HFFc6 (cell line): ENCODE data around the gene GTF3A. TPM values are rescaled to one million over a fixed set of nuclear protein-coding genes. Genes with fewer than 3 reads are reported as not detected.
A peak's percentile ranks its signal among the peaks of the same experiment; 100 is the strongest.

Experiments
- DNase-seq: peaks from one replicate; pipeline ENCODE4 v3.0.0-alpha.2; 2018
- H3K27ac Mint-ChIP-seq: 2 replicates; pipeline ENCODE4 v1.8.0; 2020; ENCODE audit warnings: mild to moderate bottlenecking, mixed read lengths
- H3K27me3 Mint-ChIP-seq: 2 replicates; pipeline ENCODE4 v1.8.0; 2021; ENCODE audit warnings: mild to moderate bottlenecking, moderate library complexity, mixed read lengths; ENCODE audit not compliant: insufficient read depth
- H3K36me3 Mint-ChIP-seq: 2 replicates; pipeline ENCODE4 v1.8.0; 2021; ENCODE audit warnings: low read depth, mixed read lengths
- H3K4me1 Mint-ChIP-seq: 2 replicates; pipeline ENCODE4 v1.8.0; 2020; ENCODE audit warnings: low read depth, mixed read lengths
- H3K4me3 Mint-ChIP-seq: 2 replicates; pipeline ENCODE4 v1.8.0; 2020; ENCODE audit warnings: mild to moderate bottlenecking, moderate library complexity, mixed read lengths
- H3K9me3 Mint-ChIP-seq: 2 replicates; pipeline ENCODE4 v1.8.0; 2020; ENCODE audit warnings: mild to moderate bottlenecking, mixed read lengths
- total RNA-seq, 6 experiments: library from RNA; stranded (reverse); fragmentation: NEBNext Ultra II Directional; extraction: Animal tissue kit (Norgen Biotek cat#: 25700); gene quantifications; 2 replicates in 1 of 6; 3 replicates in 5 of 6; pipeline ENCODE4 v1.2.3, GENCODE V29; 2021
- TF ChIP-seq, protein P1 (sequence below): fragments of 200-600 bp; sonication (generic); IDR thresholded peaks from 2 replicates; pipeline ENCODE4 v1.5.0; 2021; ENCODE audit warnings: antibody characterized with exemption, mild to moderate bottlenecking

Gene GTF3A
- total RNA-seq, 6 experiments from 2014 or later: 70.8 to 81.2 (median 75.0) TPM

DNA sequence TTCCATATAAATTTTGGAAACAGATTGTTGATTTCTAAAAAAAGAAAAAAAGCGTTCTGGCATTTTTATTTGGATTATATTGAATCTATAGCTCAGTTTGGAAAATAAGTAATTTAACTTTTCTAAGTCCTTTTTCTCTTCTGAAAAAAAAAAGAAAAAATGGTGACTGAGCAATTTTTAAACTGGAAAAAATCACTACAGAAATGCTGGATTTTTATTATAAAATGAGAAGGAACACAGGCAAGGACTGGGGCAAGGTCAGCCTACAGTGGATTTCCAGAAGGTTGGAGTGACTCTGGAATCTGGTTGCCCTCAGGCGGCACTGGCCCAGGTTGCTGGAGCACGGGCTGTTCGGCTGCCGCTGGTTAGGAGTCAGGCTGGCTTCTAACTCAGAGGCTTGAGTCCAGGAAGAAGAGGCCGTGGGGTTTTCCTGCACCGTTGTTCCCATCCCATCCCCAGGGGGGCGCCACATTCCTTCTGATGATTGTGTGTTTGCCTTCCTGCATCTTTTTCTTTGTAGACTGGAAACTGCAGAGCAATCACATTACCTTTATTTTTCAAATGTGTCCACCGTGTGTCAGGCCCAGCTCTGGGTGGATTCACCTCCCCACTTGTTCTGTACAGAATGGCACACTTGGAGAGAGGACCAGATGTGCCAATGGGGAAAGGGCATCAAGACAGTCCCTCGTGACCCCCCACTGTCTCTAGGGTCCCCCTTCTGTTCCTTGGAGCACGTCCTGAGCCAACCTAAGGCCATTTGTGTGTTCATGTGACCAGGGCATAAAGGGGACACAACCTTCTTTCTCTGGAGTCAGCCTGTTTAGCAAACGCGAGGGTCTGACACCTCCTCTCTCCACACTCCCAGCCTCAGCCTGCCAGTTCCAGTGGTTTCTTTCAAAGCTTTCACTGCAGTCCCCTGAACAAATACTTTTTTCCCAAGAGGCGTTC, 44.5 kb upstream of the GTF3A start:
- TF ChIP-seq, protein P1, sequence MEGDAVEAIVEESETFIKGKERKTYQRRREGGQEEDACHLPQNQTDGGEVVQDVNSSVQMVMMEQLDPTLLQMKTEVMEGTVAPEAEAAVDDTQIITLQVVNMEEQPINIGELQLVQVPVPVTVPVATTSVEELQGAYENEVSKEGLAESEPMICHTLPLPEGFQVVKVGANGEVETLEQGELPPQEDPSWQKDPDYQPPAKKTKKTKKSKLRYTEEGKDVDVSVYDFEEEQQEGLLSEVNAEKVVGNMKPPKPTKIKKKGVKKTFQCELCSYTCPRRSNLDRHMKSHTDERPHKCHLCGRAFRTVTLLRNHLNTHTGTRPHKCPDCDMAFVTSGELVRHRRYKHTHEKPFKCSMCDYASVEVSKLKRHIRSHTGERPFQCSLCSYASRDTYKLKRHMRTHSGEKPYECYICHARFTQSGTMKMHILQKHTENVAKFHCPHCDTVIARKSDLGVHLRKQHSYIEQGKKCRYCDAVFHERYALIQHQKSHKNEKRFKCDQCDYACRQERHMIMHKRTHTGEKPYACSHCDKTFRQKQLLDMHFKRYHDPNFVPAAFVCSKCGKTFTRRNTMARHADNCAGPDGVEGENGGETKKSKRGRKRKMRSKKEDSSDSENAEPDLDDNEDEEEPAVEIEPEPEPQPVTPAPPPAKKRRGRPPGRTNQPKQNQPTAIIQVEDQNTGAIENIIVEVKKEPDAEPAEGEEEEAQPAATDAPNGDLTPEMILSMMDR: peak; percentile 80
- H3K27ac Mint-ChIP-seq: no peak overlapping the region
- no peaks in the 10 kb centered on the region for H3K9me3 Mint-ChIP-seq
- peaks cover 35% of the 10 kb centered on the region for H3K27me3 Mint-ChIP-seq
- no peak overlapping the region for H3K4me3 Mint-ChIP-seq
- H3K36me3 Mint-ChIP-seq: no peaks in the 10 kb centered on the region
- peak; percentile 38 for DNase-seq
- 0 out of 2 replicates have a peak, but pooled peaks cover 5% of the 10 kb centered on the region for H3K4me1 Mint-ChIP-seq

DNA sequence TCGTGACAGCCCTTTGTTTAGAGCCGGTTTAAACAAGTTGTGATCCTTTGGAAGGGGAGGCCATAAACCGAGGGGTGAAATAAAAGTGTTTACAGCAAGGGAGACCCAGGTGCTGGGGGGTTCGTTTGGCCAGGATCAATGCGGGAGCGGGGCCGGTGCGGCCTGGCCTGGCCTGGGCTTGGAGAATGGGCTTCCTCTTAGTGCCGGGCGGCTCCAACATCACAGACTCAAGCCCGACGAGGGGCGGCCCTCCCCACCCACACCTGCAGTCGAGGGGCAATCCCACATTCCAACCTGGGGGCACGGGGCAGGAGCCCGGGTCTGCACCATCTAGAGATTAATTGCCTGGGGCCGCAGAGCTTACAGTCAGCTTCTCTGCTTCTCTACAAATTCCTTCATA, 42.8 kb upstream of the GTF3A start:
- Mint-ChIP-seq H3K4me3 (no peak overlapping the region), H3K27ac (no peak overlapping the region), H3K27me3 (peaks cover 42% of the 10 kb centered on the region), H3K4me1 (no peaks in the 10 kb centered on the region), H3K36me3 (no peaks in the 10 kb centered on the region), H3K9me3 (no peaks in the 10 kb centered on the region)
- no peak for DNase-seq
- TF ChIP-seq, protein P1: no peak

DNA sequence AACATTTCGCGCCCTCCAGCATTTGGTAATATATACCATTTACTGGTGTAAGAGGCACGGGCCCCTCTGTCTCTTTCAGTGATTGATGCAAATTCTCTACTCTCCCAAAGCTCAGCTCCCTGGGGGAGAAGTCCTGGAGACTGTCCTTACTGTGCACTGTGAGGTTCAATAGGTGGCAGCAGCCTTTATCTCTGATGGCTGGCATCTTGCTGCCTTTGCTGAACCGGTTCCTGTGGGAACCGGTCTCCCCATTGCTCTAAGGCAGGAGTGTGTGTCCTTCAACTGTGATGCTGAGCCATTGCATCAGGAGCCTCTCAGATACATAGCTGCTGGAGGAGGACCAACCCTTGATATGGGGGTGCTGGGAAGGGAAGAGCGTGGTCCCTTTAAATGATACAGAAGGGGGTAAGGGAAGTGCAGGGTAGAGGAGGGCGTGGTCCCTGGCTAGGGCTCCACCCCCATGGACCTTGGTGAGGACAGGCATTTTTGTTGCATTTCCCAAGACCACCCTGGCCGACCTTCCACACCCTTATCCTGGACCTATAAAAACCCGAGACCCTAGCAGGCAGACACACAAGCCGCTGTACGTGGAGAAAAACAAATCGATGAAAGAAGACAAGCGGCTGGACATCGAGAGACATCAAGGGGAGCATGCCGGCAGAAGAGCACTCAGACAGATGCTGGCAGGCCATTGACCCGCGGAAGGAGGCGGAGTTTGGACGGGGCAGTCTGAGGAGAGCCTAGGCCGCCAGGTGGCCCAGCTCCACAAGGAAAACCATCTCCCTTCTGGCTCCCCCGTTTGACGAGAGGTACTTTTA, 41.1 kb upstream of the GTF3A start:
- no peaks in the 10 kb centered on the region for H3K9me3 Mint-ChIP-seq
- DNase-seq: no peak
- H3K4me1 Mint-ChIP-seq: no peaks in the 10 kb centered on the region
- H3K27me3 Mint-ChIP-seq: peaks cover 51% of the 10 kb centered on the region
- H3K36me3 Mint-ChIP-seq: no peaks in the 10 kb centered on the region
- no peak overlapping the region for H3K4me3 Mint-ChIP-seq
- H3K27ac Mint-ChIP-seq: no peak overlapping the region
- TF ChIP-seq, protein P1: no peak

DNA sequence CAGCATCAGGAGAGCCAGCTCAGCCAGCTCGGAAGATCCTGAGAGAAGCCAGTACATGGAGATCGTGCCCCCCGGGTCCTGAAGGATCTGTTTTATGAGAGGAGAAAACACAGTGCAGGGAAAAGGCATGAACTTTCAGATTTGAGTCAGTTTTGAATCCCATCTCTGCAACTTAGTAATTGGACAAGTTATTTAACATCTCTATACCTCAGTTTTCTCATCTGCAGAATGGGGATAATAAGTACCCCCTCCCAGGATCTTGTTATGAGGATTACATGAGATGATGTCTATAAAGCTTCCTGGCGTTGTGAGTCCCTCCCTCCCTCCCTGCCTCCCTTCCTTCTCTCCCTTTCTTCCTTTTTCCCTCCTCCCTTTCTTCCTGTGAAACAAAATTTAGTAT, 40.1 kb upstream of the GTF3A start:
- TF ChIP-seq, protein P1: no peak
- Mint-ChIP-seq H3K36me3 (no peaks in the 10 kb centered on the region), H3K9me3 (no peaks in the 10 kb centered on the region), H3K27me3 (peaks cover 52% of the 10 kb centered on the region), H3K27ac (no peak overlapping the region), H3K4me1 (no peaks in the 10 kb centered on the region), H3K4me3 (no peak overlapping the region)
- no peak for DNase-seq

DNA sequence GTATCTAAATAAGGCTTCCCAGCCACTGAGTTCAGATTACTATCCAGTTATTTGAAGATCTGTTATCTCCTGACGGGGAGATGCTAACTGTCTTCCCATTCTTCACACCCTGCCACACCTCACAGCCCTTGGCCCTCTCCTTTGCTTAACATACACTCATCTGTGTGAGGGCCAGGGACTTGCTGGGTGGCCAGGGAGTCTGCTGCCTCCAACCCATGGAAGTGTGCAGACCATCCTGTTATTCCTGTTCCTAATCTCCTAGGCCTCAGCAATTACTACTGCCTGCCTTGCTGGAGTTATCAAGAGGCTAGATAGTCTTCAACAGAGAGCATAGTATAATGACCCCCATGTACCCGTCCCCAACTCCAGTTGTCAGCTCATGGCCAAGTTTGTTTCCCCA, 36.2 kb upstream of the GTF3A start:
- Mint-ChIP-seq H3K4me1 (no peaks in the 10 kb centered on the region), H3K27ac (no peak overlapping the region), H3K9me3 (no peaks in the 10 kb centered on the region), H3K27me3 (peaks cover 52% of the 10 kb centered on the region), H3K4me3 (no peak overlapping the region), H3K36me3 (no peaks in the 10 kb centered on the region)
- no peak for DNase-seq
- TF ChIP-seq, protein P1: no peak
